Mesendoderm (in vitro differentiated cells): Measurements from ENCODE around the gene CYSTM1.

Experiments
- DNase-seq: peaks from one replicate; pipeline ENCODE4 v3.0.0; 2013
- H2AK5ac ChIP-seq: 2 replicates; pipeline ENCODE4 v1.6.1; 2013; ENCODE audit warnings: low read length, inconsistent platforms
- H2BK120ac ChIP-seq: 2 replicates; pipeline ENCODE4 v1.6.1; 2013; ENCODE audit warnings: low read depth, mild to moderate bottlenecking, low read length, moderate library complexity, mixed read lengths
- H2BK15ac ChIP-seq: replicated peaks from 2 replicates; pipeline ENCODE4 v1.6.1; 2013; ENCODE audit warnings: low read depth, mild to moderate bottlenecking, moderate library complexity
- H2BK5ac ChIP-seq: 2 replicates; pipeline ENCODE4 v1.6.1; 2013; ENCODE audit warnings: low read length, inconsistent platforms
- H3K18ac ChIP-seq: 2 replicates; pipeline ENCODE4 v1.6.1; 2013; ENCODE audit warnings: mild to moderate bottlenecking, low read length, mixed read lengths
- H3K23ac ChIP-seq: one replicate; pipeline ENCODE4 v1.6.1; 2013; ENCODE audit warnings: low read length
- H3K27ac ChIP-seq: 2 replicates; pipeline ENCODE4 v1.5.1; 2013; ENCODE audit warnings: low read depth, mild to moderate bottlenecking, inconsistent platforms, low read length, moderate library complexity
- H3K27me3 ChIP-seq: 2 replicates; pipeline ENCODE4 v1.6.1; 2013; ENCODE audit warnings: low read length, control low read depth, mild to moderate bottlenecking, inconsistent platforms; ENCODE audit not compliant: insufficient read depth, poor library complexity
- H3K36me3 ChIP-seq: 2 replicates; pipeline ENCODE4 v1.6.1; 2013; ENCODE audit warnings: low read length, inconsistent platforms; ENCODE audit not compliant: control insufficient read depth, insufficient read depth
- H3K4ac ChIP-seq: one replicate; pipeline ENCODE4 v1.6.1; 2013; ENCODE audit warnings: low read depth, mild to moderate bottlenecking, low read length, moderate library complexity
- H3K4me1 ChIP-seq: 2 replicates; pipeline ENCODE4 v1.6.1; 2013; ENCODE audit warnings: low read depth, low read length, inconsistent platforms; ENCODE audit not compliant: control insufficient read depth
- H3K4me2 ChIP-seq: 2 replicates; pipeline ENCODE4 v1.6.1; 2013; ENCODE audit warnings: low read length
- H3K4me3 ChIP-seq: 2 replicates; pipeline ENCODE4 v1.5.1; 2013; ENCODE audit warnings: mild to moderate bottlenecking, low read length
- H3K56ac ChIP-seq: one replicate; pipeline ENCODE4 v1.6.1; 2013; ENCODE audit warnings: low read length
- H3K79me1 ChIP-seq: 2 replicates; pipeline ENCODE4 v1.6.1; 2013; ENCODE audit warnings: low read length, inconsistent platforms
- H3K79me2 ChIP-seq: 2 replicates; pipeline ENCODE4 v1.6.1; 2013; ENCODE audit warnings: mild to moderate bottlenecking, low read length; ENCODE audit not compliant: control insufficient read depth, insufficient read depth
- H3K9ac ChIP-seq: 2 replicates; pipeline ENCODE4 v1.6.1; 2013; ENCODE audit warnings: low read length, inconsistent platforms
- H4K5ac ChIP-seq: one replicate; pipeline ENCODE4 v1.6.1; 2013; ENCODE audit warnings: low read length
- H4K8ac ChIP-seq: one replicate; pipeline ENCODE4 v1.6.1; 2013; ENCODE audit warnings: low read depth, mild to moderate bottlenecking, control low read depth, low read length, moderate library complexity
- WGBS: extraction: QIAGEN DNeasy Blood & Tissue Kit; methylation state at CpG from one replicate; pipeline ENCODE4 v1.1.7; 2013; ENCODE audit warnings: low lambda C conversion rate, missing lambda C conversion rate; ENCODE audit not compliant: insufficient coverage; ENCODE audit errors: extremely low coverage; 5-methylcytosine and 5-hydroxymethylcytosine counted together

Gene CYSTM1

DNA sequence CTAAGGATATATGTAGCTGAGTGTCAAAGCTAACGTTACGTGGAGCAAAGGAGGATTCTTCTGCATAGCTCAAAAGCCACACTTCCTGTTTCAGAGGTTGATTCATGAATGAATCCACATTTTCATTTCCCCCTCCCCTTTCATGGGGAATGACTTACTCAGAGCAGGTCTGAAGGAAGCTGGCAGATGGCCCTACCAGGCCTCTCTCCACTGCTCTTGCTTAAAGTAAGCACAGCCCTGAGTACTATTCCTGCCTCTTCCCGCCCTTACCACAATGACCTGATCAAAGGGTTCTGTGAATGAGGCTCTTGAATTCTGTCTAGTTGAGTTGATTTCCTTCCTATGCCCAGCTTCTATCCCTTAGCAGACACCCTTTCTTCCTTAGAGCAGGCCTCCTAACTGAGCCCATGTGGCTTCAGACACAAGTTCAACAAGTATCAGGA is 43.0 kb upstream of the CYSTM1 start:
- Histone ChIP-seq H3K4me3 (no peak overlapping the region), H3K4me2 (no peak overlapping the region), H4K8ac (no peak overlapping the region), H3K9ac (no peak overlapping the region), H3K79me1 (no peaks in the 10 kb centered on the region), H2BK120ac (no peak overlapping the region), H2BK15ac (no peak overlapping the region), H2AK5ac (no peak overlapping the region), H3K79me2 (no peaks in the 10 kb centered on the region), H3K27me3 (no peaks in the 10 kb centered on the region), H3K4me1 (peaks cover 6% of the 10 kb centered on the region), H3K4ac (no peak overlapping the region), H3K56ac (no peak overlapping the region), H3K27ac (no peak overlapping the region), H3K23ac (no peak overlapping the region), H3K36me3 (no peaks in the 10 kb centered on the region), H4K5ac (no peak overlapping the region), H3K18ac (no peak overlapping the region), H2BK5ac (no peak overlapping the region)
- DNase-seq: no peak
- no CpG with 5 or more reads among the region's 3 CpGs for WGBS

DNA sequence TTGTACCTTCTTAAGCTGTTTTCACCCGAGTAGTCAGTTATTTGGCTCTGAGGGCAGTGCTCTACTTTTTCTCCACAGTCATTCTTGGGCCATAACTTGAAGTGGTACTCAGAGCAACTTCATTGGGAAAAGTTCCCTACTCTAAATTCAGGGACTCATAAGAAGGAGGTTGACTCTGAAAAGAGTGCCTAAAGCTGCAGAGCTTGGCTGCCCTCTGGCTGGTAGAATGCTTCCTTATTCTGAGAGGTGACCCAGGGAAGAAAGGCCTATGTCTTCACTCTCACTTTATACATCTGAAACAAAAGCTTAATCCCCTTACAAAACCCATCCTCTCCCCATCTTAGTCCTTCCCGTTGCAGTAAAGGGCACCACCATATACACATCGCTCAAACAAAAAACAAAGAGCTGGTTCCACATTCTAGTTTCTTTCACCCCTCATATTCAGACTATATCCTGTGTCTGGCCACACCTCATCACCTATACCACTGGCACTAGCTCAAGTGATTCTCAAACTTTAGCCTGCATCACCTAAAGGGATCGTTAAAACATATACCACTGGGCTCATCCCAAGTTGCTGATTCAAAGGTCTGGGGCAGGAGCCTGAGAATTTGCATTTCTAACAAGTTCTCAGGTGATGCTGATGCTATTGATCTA is 41.3 kb upstream of the CYSTM1 start:
- H2AK5ac ChIP-seq: no peak overlapping the region
- H3K79me1 ChIP-seq: no peaks in the 10 kb centered on the region
- no peaks in the 10 kb centered on the region for H3K27me3 ChIP-seq
- no peak overlapping the region for H3K27ac ChIP-seq
- no peak overlapping the region for H3K9ac ChIP-seq
- no peak overlapping the region for H2BK120ac ChIP-seq
- H3K36me3 ChIP-seq: no peaks in the 10 kb centered on the region
- no peak overlapping the region for H3K18ac ChIP-seq
- H3K79me2 ChIP-seq: no peaks in the 10 kb centered on the region
- H4K8ac ChIP-seq: no peak overlapping the region
- H3K23ac ChIP-seq: no peak overlapping the region
- H2BK5ac ChIP-seq: no peak overlapping the region
- no CpG with 5 or more reads among the region's 4 CpGs for WGBS
- no peak for DNase-seq
- H3K4me2 ChIP-seq: no peak overlapping the region
- H3K4me3 ChIP-seq: no peak overlapping the region
- H3K4ac ChIP-seq: no peak overlapping the region
- H3K56ac ChIP-seq: no peak overlapping the region
- H4K5ac ChIP-seq: no peak overlapping the region
- peaks cover 6% of the 10 kb centered on the region for H3K4me1 ChIP-seq
- no peak overlapping the region for H2BK15ac ChIP-seq

DNA sequence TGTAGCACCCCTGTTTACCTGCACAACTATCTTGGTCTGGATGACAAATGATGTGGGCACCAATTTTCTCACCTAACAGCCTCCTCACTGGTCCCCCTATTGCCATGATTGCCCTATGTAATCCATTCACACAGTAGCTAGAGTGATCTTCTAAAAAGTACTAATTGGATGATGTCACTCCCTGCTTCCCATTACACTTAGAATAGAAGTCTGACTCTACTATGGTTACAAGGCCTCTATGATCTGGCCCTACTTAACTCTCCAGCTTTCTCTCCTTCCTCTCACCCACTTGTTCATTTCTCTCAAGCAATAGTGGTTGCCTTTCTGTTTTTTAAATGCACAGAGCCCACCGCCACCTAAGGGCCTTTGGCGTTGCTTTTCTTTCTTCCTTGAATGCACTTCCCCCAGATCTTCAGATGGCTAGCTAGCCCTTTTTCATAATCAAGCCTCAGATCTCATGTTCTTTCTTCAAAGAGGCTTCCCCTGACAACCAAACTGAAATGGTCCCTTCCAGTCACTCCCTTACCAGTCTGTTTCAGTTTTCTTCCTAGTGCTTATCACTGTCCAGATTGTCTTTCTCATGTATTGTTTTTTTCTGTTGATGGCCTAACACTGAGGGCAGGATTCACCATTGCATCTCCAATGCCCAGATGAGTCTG is 40.6 kb upstream of the CYSTM1 start:
- DNase-seq: no peak

DNA sequence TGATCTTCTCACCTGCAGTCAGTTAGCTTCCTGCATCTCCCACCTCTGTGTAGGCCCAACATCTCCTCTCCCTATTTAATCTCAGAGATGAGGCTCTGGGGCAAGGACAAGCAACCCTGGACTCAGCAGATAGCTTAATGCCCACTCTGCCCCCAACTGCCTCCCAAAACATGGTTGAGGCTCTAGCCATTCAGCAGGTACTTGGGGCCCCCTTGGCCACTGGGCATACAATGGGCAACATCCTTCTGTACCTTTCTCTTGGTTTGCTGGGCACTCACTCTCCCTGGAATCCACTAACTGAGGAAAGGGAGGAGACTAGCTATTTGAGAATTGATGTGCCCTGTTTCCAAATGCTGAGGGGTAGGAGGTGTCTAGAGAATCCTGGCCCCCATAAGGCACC is 39.9 kb upstream of the CYSTM1 start:
- no peak overlapping the region for H3K9ac ChIP-seq
- H3K4me2 ChIP-seq: no peak overlapping the region
- H3K4ac ChIP-seq: no peak overlapping the region
- no peak overlapping the region for H3K4me3 ChIP-seq
- peaks cover 6% of the 10 kb centered on the region for H3K4me1 ChIP-seq
- H3K36me3 ChIP-seq: no peaks in the 10 kb centered on the region
- H3K27ac ChIP-seq: no peak overlapping the region
- no peak overlapping the region for H4K5ac ChIP-seq
- H2BK120ac ChIP-seq: no peak overlapping the region
- no peaks in the 10 kb centered on the region for H3K79me2 ChIP-seq
- no peak overlapping the region for H4K8ac ChIP-seq
- H3K23ac ChIP-seq: no peak overlapping the region
- H2AK5ac ChIP-seq: no peak overlapping the region
- H3K18ac ChIP-seq: no peak overlapping the region
- H3K56ac ChIP-seq: no peak overlapping the region
- DNase-seq: no peak
- H3K27me3 ChIP-seq: no peaks in the 10 kb centered on the region
- no peaks in the 10 kb centered on the region for H3K79me1 ChIP-seq
- no peak overlapping the region for H2BK5ac ChIP-seq
- no peak overlapping the region for H2BK15ac ChIP-seq

More for the DNA sequence above, 40.6 kb upstream of the CYSTM1 start:
- Histone ChIP-seq H3K4ac (no peak overlapping the region), H4K8ac (no peak overlapping the region), H3K56ac (no peak overlapping the region), H3K23ac (no peak overlapping the region), H3K27me3 (no peaks in the 10 kb centered on the region), H3K27ac (no peak overlapping the region), H3K36me3 (no peaks in the 10 kb centered on the region), H3K4me3 (no peak overlapping the region), H3K9ac (no peak overlapping the region), H2BK120ac (no peak overlapping the region), H3K79me2 (no peaks in the 10 kb centered on the region), H3K4me2 (no peak overlapping the region), H3K79me1 (no peaks in the 10 kb centered on the region), H4K5ac (no peak overlapping the region), H2AK5ac (no peak overlapping the region), H2BK5ac (no peak overlapping the region), H3K4me1 (peaks cover 6% of the 10 kb centered on the region), H3K18ac (no peak overlapping the region), H2BK15ac (no peak overlapping the region)
- no CpG with 5 or more reads among the region's 2 CpGs for WGBS

DNA sequence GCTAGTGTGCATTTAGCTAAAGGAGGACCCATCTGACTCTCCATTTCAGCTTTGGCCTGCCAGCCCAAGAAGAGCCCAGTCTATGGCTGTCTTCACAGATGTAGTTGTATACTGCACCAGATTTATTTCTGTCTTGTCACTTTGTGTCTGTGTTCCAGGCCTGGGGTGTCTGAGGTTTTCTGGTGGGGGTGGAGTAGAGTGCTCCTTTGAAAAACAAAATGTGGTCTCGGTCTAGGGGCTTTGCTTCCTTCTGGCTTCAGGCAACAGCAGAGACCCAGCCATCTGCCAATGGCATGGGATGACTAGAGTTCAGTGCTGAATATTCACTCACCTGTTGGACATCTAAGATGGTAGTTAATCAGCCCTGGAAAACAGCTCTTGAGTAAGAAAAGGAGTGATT is 38.4 kb upstream of the CYSTM1 start:
- no peak overlapping the region for H3K23ac ChIP-seq
- WGBS: no CpG with 5 or more reads among the region's 1 CpG
- no peak overlapping the region for H3K4ac ChIP-seq
- no peak overlapping the region for H2BK120ac ChIP-seq
- H3K9ac ChIP-seq: no peak overlapping the region
- no peak overlapping the region for H4K5ac ChIP-seq
- H3K4me3 ChIP-seq: no peak overlapping the region
- peaks cover 2% of the 10 kb centered on the region for H3K4me1 ChIP-seq
- H3K27me3 ChIP-seq: no peaks in the 10 kb centered on the region
- H3K79me2 ChIP-seq: no peaks in the 10 kb centered on the region
- no peaks in the 10 kb centered on the region for H3K36me3 ChIP-seq
- DNase-seq: no peak
- H3K4me2 ChIP-seq: no peak overlapping the region
- H2BK5ac ChIP-seq: no peak overlapping the region
- H2BK15ac ChIP-seq: no peak overlapping the region
- no peak overlapping the region for H3K56ac ChIP-seq
- H2AK5ac ChIP-seq: no peak overlapping the region
- no peak overlapping the region for H3K27ac ChIP-seq
- no peaks in the 10 kb centered on the region for H3K79me1 ChIP-seq
- H3K18ac ChIP-seq: no peak overlapping the region
- H4K8ac ChIP-seq: no peak overlapping the region

DNA sequence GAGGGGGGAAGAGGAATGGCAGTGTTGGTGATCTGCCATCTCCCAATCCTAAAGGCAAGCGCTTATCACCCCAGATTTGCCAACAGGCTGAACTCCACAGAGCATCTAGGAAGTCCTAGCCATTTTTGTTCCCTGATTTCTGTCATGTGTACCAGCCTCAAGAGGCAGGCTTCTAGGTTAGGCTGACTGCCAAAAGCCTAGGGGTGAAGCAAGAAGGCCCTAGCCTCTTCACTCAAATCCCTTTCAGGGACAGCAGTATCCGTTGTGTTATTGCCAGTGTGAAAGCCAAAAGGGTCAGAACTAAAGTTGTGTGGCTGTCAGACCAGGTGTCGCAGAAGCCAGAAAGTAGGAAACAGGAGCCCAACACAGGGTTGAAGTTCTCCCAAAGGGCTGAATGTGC is 34.6 kb upstream of the CYSTM1 start:
- Histone ChIP-seq H3K4me3 (no peak overlapping the region), H3K18ac (no peak overlapping the region), H3K9ac (no peak overlapping the region), H2BK120ac (no peak overlapping the region), H3K36me3 (no peaks in the 10 kb centered on the region), H3K27ac (no peak overlapping the region), H3K23ac (no peak overlapping the region), H3K79me1 (no peaks in the 10 kb centered on the region), H2AK5ac (no peak overlapping the region), H3K4me2 (no peak overlapping the region), H3K27me3 (peaks cover 4% of the 10 kb centered on the region), H2BK5ac (no peak overlapping the region), H3K79me2 (no peaks in the 10 kb centered on the region), H2BK15ac (no peak overlapping the region), H4K8ac (no peak overlapping the region), H3K56ac (no peak overlapping the region), H3K4ac (no peak overlapping the region), H4K5ac (no peak overlapping the region), H3K4me1 (no peaks in the 10 kb centered on the region)
- WGBS: no CpG with 5 or more reads among the region's 3 CpGs
- DNase-seq: no peak
